Upper lobe of right lung (tissue), 1 donor: ENCODE results near the gene CHAC1. TPM values are rescaled to one million over a fixed set of nuclear protein-coding genes. Genes with fewer than 3 reads are reported as not detected.

Experiments
- ATAC-seq: fragments of 200-7000 bp; cut with Tn5 transposase; one replicate; pipeline ENCODE4 v1.9.1; 2020; ENCODE audit warnings: mild to moderate bottlenecking, moderate library complexity
- DNase-seq: peaks from one replicate; pipeline ENCODE4 v3.0.0-alpha.2; 2020
- H3K27ac ChIP-seq: fragments of 200-600 bp; one replicate; pipeline ENCODE4 v1.8.0; 2022
- H3K27me3 ChIP-seq: fragments of 200-600 bp; one replicate; pipeline ENCODE4 v1.8.0; 2022; ENCODE audit warnings: mild to moderate bottlenecking
- H3K36me3 ChIP-seq: fragments of 200-600 bp; one replicate; pipeline ENCODE4 v1.8.0; 2022
- H3K4me1 ChIP-seq: fragments of 200-600 bp; one replicate; pipeline ENCODE4 v1.8.0; 2022
- H3K4me3 ChIP-seq: fragments of 200-600 bp; one replicate; pipeline ENCODE4 v1.8.0; 2022; ENCODE audit warnings: mild to moderate bottlenecking
- H3K9me3 ChIP-seq: fragments of 200-600 bp; one replicate; pipeline ENCODE4 v1.8.0; 2022
- intact Hi-C: fragments of 100-400 bp; cut with DNase I; formaldehyde crosslinking; loops from one replicate; pipeline ENCODE4 v1.11.0; 2022
- total RNA-seq: library from RNA; stranded (reverse); fragmentation: NEBNext Ultra II Directional; extraction: Animal tissue kit (Norgen Biotek cat#: 25700); gene quantifications from one replicate; pipeline ENCODE4 v1.2.1, GENCODE V29; 2021
- TF ChIP-seq, protein P1 (sequence below): fragments of 200-600 bp; IDR thresholded peaks from one replicate; pipeline ENCODE4 v1.8.0; 2022; ENCODE audit warnings: antibody characterized with exemption
- donor health status: DM: no; HTN: yes; CAD: no; lungs with severe emphysema.

The CHAC1 gene
- total RNA-seq, 1 donor from 2014 or later, result 4.4 TPM

- Histone ChIP-seq H3K4me3 (peak overlapping the region; percentile 63), H3K9me3 (no peaks in the 10 kb centered on the region), H3K27ac (peak overlapping the region; percentile 47), H3K4me1 (peaks cover 49% of the 10 kb centered on the region), H3K36me3 (no peaks in the 10 kb centered on the region), H3K27me3 (peaks cover 37% of the 10 kb centered on the region)
- TF ChIP-seq, protein P1, sequence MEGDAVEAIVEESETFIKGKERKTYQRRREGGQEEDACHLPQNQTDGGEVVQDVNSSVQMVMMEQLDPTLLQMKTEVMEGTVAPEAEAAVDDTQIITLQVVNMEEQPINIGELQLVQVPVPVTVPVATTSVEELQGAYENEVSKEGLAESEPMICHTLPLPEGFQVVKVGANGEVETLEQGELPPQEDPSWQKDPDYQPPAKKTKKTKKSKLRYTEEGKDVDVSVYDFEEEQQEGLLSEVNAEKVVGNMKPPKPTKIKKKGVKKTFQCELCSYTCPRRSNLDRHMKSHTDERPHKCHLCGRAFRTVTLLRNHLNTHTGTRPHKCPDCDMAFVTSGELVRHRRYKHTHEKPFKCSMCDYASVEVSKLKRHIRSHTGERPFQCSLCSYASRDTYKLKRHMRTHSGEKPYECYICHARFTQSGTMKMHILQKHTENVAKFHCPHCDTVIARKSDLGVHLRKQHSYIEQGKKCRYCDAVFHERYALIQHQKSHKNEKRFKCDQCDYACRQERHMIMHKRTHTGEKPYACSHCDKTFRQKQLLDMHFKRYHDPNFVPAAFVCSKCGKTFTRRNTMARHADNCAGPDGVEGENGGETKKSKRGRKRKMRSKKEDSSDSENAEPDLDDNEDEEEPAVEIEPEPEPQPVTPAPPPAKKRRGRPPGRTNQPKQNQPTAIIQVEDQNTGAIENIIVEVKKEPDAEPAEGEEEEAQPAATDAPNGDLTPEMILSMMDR, result no peak
- intact Hi-C loops, result no loop called here
- DNase-seq (no peak), ATAC-seq (peak; percentile 2)
These were observed 21.1 kb upstream of the CHAC1 start for GRCh38 chr15:40932156-40932555.

DNA sequence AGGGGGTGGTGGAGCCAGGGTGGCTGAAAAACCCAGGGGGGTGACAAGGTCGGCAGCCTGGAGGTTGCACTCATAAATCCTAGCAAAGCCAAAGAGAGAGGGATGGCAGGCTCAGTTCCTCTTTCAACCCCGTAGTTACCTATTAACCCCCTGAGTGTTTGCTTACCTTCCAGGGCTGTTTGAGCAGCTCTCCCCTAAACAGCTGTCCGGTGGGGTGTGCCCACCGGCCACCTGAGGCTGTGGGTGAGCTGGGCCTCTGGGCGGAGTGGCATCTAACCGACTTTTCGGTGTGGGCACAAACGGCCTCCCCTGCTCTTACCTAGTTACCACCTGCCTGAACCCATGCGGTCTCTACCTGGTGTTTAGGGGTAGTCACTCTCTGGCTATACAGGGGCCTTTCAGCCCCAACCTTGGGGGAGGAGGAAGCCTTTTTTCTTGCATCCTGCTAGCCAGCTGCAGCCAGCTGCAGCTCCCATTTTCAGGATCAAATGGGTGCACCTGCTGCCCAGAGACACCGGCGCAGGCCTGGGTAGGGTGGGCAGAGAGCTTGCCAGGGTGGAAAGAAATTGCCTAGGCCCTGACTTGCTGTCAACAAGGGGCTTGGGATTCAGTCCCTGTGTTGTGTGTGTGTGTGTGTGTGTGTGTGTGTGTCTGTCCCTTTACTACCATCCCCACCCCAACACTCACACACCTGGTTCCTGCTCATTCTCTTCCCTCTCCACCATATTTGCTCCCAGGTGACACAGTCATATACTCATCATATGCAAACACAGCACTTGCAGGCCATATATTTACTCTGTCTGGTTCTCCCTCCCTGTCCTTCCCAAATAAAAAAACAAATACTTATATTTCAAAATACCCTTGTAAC is 20.4 kb upstream of the CHAC1 start:
- intact Hi-C loops, result no loop called here
- Histone ChIP-seq H3K4me3 (peak overlapping the region; percentile 63), H3K27me3 (peaks cover 30% of the 10 kb centered on the region), H3K27ac (no peak overlapping the region), H3K9me3 (no peaks in the 10 kb centered on the region), H3K4me1 (peaks cover 43% of the 10 kb centered on the region), H3K36me3 (no peaks in the 10 kb centered on the region)
- DNase-seq, result no peak
- TF ChIP-seq, protein P1, result no peak
- peak; percentile 23 for ATAC-seq

GRCh38 chr15:40933517-40933902 is 19.8 kb upstream of the CHAC1 start:
- no peaks in the 10 kb centered on the region for H3K36me3 ChIP-seq
- H3K27ac ChIP-seq, result no peak overlapping the region
- TF ChIP-seq, protein P1, result no peak
- ATAC-seq (no peak), DNase-seq (no peak)
- peak overlapping the region; percentile 63 for H3K4me3 ChIP-seq
- intact Hi-C loops, result no loop called here
- no peaks in the 10 kb centered on the region for H3K9me3 ChIP-seq
- H3K4me1 ChIP-seq, result peaks cover 41% of the 10 kb centered on the region
- peaks cover 24% of the 10 kb centered on the region for H3K27me3 ChIP-seq

GRCh38 chr15:40934457-40934856 is 18.8 kb upstream of the CHAC1 start:
- no peaks in the 10 kb centered on the region for H3K36me3 ChIP-seq
- peak overlapping the region; percentile 63 for H3K4me3 ChIP-seq
- TF ChIP-seq, protein P1, result no peak
- no peaks in the 10 kb centered on the region for H3K9me3 ChIP-seq
- DNase-seq (no peak), ATAC-seq (no peak)
- peaks cover 21% of the 10 kb centered on the region for H3K27me3 ChIP-seq
- H3K4me1 ChIP-seq, result peaks cover 33% of the 10 kb centered on the region
- no peak overlapping the region for H3K27ac ChIP-seq
- intact Hi-C loops, result no loop called here

DNA sequence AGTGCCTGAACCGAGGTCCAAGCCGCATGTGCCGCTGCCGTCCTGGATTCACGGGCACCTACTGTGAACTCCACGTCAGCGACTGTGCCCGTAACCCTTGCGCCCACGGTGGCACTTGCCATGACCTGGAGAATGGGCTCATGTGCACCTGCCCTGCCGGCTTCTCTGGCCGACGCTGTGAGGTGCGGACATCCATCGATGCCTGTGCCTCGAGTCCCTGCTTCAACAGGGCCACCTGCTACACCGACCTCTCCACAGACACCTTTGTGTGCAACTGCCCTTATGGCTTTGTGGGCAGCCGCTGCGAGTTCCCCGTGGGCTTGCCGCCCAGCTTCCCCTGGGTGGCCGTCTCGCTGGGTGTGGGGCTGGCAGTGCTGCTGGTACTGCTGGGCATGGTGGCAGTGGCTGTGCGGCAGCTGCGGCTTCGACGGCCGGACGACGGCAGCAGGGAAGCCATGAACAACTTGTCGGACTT is 17.0 kb upstream of the CHAC1 start:
- DNase-seq, result no peak
- Histone ChIP-seq H3K27me3 (peaks cover 10% of the 10 kb centered on the region), H3K9me3 (no peaks in the 10 kb centered on the region), H3K36me3 (no peaks in the 10 kb centered on the region), H3K4me3 (peak overlapping the region; percentile 63), H3K4me1 (peaks cover 26% of the 10 kb centered on the region), H3K27ac (no peak overlapping the region)
- intact Hi-C loops, result no loop called here
- TF ChIP-seq, protein P1, result no peak
- no peak for ATAC-seq
